ENCODE measurements around the gene SRSF1. TPM values are rescaled to one million over a fixed set of nuclear protein-coding genes. Genes with fewer than 3 reads are reported as not detected.

SRSF1 gene
- total RNA-seq, 1 donor from 2014 or later, result 227 TPM

GRCh38 chr17:58019039-58019438 is 12.0 kb upstream of the SRSF1 start:
- no peaks in the 10 kb centered on the region for H3K36me3 Mint-ChIP-seq (ENCODE audit: unreplicated experiment)
- DNase-seq, result no peak
- H3K4me1 Mint-ChIP-seq (ENCODE audit: low read depth, unreplicated experiment), result peaks cover 3% of the 10 kb centered on the region
- no peak for TF ChIP-seq CTCF (IDR thresholded peaks at IDR 0.05; ENCODE audit: partially characterized antibody, unreplicated experiment)
- H3K27me3 Mint-ChIP-seq (ENCODE audit: unreplicated experiment), result no peaks in the 10 kb centered on the region
- H3K9me3 Mint-ChIP-seq (ENCODE audit: unreplicated experiment), result no peaks in the 10 kb centered on the region
- no peak overlapping the region for H3K4me3 Mint-ChIP-seq (ENCODE audit: unreplicated experiment)
- no peak overlapping the region for H3K27ac Mint-ChIP-seq (ENCODE audit: unreplicated experiment)

DNA sequence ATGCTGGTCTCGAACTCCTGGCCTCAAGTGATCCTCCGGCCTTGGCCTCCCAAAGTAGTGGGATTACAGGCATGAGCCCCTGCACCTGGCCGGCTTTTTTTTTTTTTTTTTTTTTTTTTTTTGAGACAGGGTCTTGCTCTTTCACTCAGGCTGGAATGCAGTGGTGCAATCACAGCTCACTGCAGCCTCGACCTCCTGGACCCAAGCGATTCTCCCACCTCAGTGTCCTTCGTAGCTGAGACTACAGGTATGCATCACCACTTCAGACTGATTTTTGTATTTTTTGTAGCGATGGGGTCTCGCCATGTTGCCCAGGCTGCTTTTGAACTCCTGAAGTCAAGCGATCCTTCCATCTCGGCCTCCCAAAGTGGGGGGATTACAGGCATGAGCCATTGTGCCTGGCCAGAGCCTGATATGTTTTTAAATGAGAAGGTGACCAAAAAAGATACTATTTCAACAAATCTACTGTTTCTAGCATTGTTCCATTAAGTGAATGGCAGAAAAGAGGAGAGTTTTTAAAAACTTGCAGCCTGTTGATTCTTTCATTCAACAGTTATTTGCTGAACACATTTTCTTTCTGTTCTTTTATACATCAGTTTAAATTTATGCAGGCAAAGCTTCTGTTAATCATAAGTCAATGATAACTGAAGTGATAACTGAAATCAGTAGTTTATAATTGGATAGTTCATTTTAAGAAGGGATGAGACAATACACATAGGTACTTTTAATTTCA is 3.2 kb upstream of the SRSF1 start:
- Mint-ChIP-seq H3K36me3 (ENCODE audit: unreplicated experiment) (no peaks in the 10 kb centered on the region), H3K27ac (ENCODE audit: unreplicated experiment) (no peak overlapping the region), H3K9me3 (ENCODE audit: unreplicated experiment) (peaks cover 16% of the 10 kb centered on the region), H3K4me1 (ENCODE audit: low read depth, unreplicated experiment) (peaks cover 11% of the 10 kb centered on the region), H3K4me3 (ENCODE audit: unreplicated experiment) (no peak overlapping the region), H3K27me3 (ENCODE audit: unreplicated experiment) (peaks cover 10% of the 10 kb centered on the region)
- DNase-seq, result no peak
- TF ChIP-seq CTCF (IDR thresholded peaks at IDR 0.05; ENCODE audit: partially characterized antibody, unreplicated experiment), result no peak

DNA sequence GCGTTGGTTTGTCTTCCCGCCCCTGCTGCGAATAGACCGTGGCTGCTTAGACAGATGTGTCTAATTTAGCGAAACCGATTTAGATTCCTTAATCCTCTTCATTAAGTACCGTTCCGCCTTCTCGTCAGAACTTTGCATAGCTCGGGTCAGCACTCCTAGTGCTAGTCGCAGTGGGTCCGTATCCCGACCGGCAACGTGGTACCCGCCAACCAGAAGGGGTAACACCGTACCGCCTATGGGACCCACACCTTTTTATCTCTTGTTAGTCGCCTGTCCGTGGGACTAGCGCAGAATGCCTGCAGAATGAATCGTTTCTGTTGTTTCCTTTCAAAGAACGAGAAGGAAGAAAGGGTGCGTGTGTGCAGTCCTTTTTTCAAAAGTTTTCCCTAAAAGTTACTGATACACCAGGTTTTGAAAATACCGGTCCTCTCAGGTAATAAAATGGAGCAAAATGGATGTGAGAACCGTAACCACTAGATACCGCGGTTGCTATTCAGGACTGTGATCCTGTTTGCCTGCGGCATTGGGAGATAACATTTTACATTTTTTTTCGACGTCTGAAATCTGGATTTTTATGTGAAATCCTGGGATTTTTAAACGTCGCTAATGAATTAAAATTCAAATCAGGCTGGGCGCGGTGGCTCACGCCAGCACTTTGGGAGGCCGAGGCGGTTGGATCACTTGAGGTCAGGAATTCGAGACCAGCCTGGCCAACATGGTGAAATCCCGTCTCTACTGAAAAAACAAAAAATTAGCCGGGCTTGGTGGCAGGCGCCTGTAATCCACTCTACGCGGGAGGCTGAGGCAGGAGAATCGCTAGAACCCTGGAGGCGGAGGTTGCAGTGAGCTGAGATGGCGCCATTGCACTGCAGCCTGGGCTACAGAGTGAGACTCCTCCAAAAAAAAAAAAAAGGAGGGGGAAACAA is 998 bp upstream of the SRSF1 start:
- Mint-ChIP-seq H3K27ac (ENCODE audit: unreplicated experiment) (peak overlapping the region; percentile 99), H3K9me3 (ENCODE audit: unreplicated experiment) (peaks cover 16% of the 10 kb centered on the region), H3K36me3 (ENCODE audit: unreplicated experiment) (no peaks in the 10 kb centered on the region), H3K27me3 (ENCODE audit: unreplicated experiment) (peaks cover 10% of the 10 kb centered on the region), H3K4me3 (ENCODE audit: unreplicated experiment) (peak overlapping the region; percentile 96), H3K4me1 (ENCODE audit: low read depth, unreplicated experiment) (peaks cover 16% of the 10 kb centered on the region)
- no peak for DNase-seq
- no peak for TF ChIP-seq CTCF (IDR thresholded peaks at IDR 0.05; ENCODE audit: partially characterized antibody, unreplicated experiment)

DNA sequence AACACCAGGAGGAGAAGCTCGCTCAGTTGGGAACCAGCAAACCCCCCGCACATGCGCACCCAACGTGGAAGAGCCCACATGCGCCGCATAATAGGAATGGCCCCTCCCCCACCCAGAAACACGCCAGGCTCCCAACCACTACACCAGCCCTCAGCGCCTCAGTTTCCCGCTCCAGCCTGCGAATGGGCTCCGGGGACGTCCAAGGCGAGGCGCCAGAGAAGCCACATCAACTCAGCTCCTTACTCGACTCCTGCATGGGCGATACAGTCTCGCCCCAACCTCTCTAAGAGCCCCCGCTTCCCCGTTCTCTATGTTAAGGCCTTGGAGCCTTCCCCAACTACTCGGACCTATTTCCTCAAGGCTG is 504 bp downstream of the SRSF1 start:
- Mint-ChIP-seq H3K27me3 (ENCODE audit: unreplicated experiment) (peaks cover 10% of the 10 kb centered on the region), H3K36me3 (ENCODE audit: unreplicated experiment) (no peaks in the 10 kb centered on the region), H3K4me1 (ENCODE audit: low read depth, unreplicated experiment) (peaks cover 16% of the 10 kb centered on the region), H3K27ac (ENCODE audit: unreplicated experiment) (peak overlapping the region; percentile 99), H3K9me3 (ENCODE audit: unreplicated experiment) (peaks cover 16% of the 10 kb centered on the region), H3K4me3 (ENCODE audit: unreplicated experiment) (peak overlapping the region; percentile 96)
- no peak for TF ChIP-seq CTCF (IDR thresholded peaks at IDR 0.05; ENCODE audit: partially characterized antibody, unreplicated experiment)
- DNase-seq, result peak; percentile 73

Measured in glutamatergic neuron (in vitro differentiated cells).